ENCODE measurements around the gene TMEM43. TPM values are rescaled to one million over a fixed set of nuclear protein-coding genes. Genes with fewer than 3 reads are reported as not detected.
A peak's percentile ranks its signal among the peaks of the same experiment; 100 is the strongest.

Gene TMEM43
- total and polyA plus RNA-seq, 9 donors, result 72.0 to 104 (median 87.3) TPM

DNA sequence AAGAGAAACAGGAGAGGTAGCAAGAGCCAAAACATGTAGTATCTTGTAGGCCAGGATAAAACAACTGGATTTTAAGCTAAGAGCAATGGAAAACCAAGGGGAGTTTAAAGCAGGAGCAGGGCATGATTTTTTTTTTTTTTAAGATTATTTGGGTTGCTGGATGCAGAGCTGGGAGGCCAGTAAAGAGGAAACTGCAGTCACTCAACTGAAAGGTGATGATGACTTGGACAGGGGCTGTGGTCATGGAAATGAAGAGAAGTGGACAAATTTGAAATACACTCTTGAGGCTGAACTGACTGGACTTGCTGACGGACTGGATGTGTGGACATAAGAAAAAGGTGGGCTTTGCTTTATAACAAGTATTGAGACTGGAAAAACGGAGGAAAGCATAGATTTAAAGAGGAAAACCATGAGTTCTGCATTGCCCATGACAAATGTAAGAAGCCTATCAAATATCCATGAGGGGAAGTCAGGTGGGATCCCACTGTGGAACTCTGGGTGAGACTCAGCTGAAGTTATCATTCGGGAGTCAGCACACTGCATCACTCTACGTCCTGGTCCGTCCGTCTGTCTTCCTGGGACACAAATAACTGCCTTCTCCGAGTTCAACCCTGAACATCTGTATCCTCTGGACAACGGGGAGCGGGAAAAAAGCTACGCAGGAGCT lies 52.9 kb downstream of the TMEM43 start:
- Histone ChIP-seq H3K4me3 (peak overlapping the region; percentile 97), H3K27me3 (no peaks in the 10 kb centered on the region), H3K4me1 (ENCODE audit: insufficient read depth) (peaks cover 11% of the 10 kb centered on the region), H3K9me3 (no peaks in the 10 kb centered on the region), H3K36me3 (no peaks in the 10 kb centered on the region), H3K27ac (peak overlapping the region; percentile 92 to 96)
- 3 to 5% (median 4%) methylated on average over 10 of the region's 10 CpGs for WGBS, 3 donors
- TF ChIP-seq POLR2A (IDR thresholded peaks at IDR 0.05), result no peak
- TF ChIP-seq EP300 (IDR thresholded peaks at IDR 0.05), result no peak
- TF ChIP-seq, protein P1, sequence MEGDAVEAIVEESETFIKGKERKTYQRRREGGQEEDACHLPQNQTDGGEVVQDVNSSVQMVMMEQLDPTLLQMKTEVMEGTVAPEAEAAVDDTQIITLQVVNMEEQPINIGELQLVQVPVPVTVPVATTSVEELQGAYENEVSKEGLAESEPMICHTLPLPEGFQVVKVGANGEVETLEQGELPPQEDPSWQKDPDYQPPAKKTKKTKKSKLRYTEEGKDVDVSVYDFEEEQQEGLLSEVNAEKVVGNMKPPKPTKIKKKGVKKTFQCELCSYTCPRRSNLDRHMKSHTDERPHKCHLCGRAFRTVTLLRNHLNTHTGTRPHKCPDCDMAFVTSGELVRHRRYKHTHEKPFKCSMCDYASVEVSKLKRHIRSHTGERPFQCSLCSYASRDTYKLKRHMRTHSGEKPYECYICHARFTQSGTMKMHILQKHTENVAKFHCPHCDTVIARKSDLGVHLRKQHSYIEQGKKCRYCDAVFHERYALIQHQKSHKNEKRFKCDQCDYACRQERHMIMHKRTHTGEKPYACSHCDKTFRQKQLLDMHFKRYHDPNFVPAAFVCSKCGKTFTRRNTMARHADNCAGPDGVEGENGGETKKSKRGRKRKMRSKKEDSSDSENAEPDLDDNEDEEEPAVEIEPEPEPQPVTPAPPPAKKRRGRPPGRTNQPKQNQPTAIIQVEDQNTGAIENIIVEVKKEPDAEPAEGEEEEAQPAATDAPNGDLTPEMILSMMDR (IDR thresholded peaks at IDR 0.05), result no peak
- no peak for DNase-seq
- intact Hi-C loops (cut with DNase I), result loop anchor here in 2 of 4 donors (2.0 to 10.0 kb wide), 3 partner anchors 53 to 767 kb away; partner anchors contain the start of genes CHCHD4 (in 2 of the 2), TMEM43 (in 2 of the 2) and NR2C2 (in 1 of the 2)

DNA sequence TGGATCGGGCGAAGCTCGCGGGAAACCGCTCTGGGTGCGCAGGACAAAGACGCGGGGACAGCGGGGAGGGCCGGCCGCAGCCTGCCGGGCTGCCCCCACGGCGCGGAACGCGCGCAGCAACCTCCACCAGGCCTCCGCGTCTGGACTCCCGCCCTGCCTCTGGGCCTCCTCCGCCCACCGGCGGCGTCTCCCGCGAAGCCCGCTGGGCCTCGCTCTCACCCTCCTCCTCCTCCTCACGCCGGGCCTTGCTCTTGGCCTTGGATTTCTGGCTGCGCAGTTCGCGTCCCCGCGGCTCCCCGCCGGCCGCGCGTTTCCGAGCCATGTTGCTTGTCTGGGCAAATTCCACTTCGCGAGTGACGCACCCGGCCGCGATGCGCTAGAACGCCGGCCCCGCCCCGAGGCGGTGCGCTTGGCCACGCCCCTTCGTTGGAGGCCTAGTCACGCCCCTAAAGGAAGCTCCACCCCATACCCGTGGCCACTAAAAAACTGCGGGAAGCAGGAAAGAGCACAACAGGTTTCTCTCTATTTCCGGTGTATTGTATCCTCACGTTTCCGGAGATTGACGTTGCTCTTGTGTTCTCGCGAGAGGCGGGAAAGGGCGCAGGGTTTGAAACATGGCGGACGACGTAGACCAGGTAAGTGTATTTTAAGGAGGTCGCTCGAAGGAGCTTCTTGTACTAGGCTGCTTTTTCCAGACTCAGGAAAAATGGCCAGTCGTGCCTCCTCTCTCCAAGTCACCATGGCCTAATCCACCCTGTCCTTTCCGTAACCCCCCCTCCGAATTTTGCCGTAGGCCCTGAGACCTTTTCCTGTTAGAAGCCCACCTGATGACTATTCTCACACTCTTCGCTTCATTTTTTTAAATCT lies 53.6 kb downstream of the TMEM43 start, which contains the start of the genes LSM3 and XPC:
Gene LSM3, plus strand, starts transcription at position 571 of the 867 bp plus-strand sequence. Its CDS starts 44 bp downstream, at position 615.
Gene XPC, minus strand, starts transcription at position 355 of the 867 bp plus-strand sequence. Its CDS starts 33 bp downstream, at position 322.
- peaks cover 11% of the 10 kb centered on the region for H3K4me1 ChIP-seq (ENCODE audit: insufficient read depth)
- no peaks in the 10 kb centered on the region for H3K27me3 ChIP-seq
- peak; percentile 97 to 99 (median 98) for DNase-seq
- H3K9me3 ChIP-seq, result no peaks in the 10 kb centered on the region
- H3K36me3 ChIP-seq, result no peaks in the 10 kb centered on the region
- H3K4me3 ChIP-seq, result peak within 1 kb of the TSS; percentile 97
- peak within 1 kb of the TSS; percentile 92 to 96 for H3K27ac ChIP-seq
- intact Hi-C loops (cut with DNase I), result loop anchor here in 2 of 4 donors (2.0 to 10.0 kb wide), 3 partner anchors 54 to 766 kb away; partner anchors contain the start of genes CHCHD4 (in 2 of the 2), TMEM43 (in 2 of the 2) and NR2C2 (in 1 of the 2)
- WGBS, 3 donors, result 0 to 1% (median 1%) methylated on average over 69 to 78 of the region's 78 CpGs
- TF ChIP-seq EP300 (IDR thresholded peaks at IDR 0.05) (peak; percentile 27), POLR2A (IDR thresholded peaks at IDR 0.05) (peak; percentile 98)
- TF ChIP-seq, protein P1 (IDR thresholded peaks at IDR 0.05), result peak in 1 of 3 donors; percentile 21

DNA sequence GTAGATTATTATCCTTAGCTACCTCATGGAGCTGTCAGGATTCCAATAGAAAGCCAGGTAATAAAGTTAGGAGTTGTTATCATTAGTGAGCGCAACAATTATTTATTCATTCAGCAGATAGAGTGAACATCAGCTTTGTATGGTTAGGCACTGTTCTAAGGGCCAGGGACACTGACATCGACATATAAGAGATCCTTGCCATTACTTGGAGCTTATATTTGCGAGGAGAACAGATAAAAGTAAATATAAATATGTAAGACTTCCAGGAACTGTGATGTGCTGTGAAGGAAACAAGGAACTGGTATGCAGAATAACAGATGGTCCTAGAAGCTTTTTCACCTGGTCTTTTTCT lies 54.2 kb downstream of the TMEM43 start:
- Histone ChIP-seq H3K36me3 (no peaks in the 10 kb centered on the region), H3K27me3 (no peaks in the 10 kb centered on the region), H3K9me3 (no peaks in the 10 kb centered on the region), H3K4me1 (ENCODE audit: insufficient read depth) (peaks cover 11% of the 10 kb centered on the region), H3K4me3 (peak overlapping the region; percentile 97), H3K27ac (peak overlapping the region; percentile 57 to 67)
- 0 to 1% (median 1%) methylated on average over 3 of the region's 3 CpGs for WGBS, 3 donors
- TF ChIP-seq, protein P1 (IDR thresholded peaks at IDR 0.05), result no peak
- TF ChIP-seq EP300 (IDR thresholded peaks at IDR 0.05), result no peak
- TF ChIP-seq POLR2A (IDR thresholded peaks at IDR 0.05), result no peak
- DNase-seq, result no peak
- intact Hi-C loops (cut with DNase I), result loop anchor here in 2 of 4 donors (2.0 to 10.0 kb wide), 3 partner anchors 54 to 766 kb away; partner anchors contain the start of genes CHCHD4 (in 2 of the 2), TMEM43 (in 2 of the 2) and NR2C2 (in 1 of the 2)

DNA sequence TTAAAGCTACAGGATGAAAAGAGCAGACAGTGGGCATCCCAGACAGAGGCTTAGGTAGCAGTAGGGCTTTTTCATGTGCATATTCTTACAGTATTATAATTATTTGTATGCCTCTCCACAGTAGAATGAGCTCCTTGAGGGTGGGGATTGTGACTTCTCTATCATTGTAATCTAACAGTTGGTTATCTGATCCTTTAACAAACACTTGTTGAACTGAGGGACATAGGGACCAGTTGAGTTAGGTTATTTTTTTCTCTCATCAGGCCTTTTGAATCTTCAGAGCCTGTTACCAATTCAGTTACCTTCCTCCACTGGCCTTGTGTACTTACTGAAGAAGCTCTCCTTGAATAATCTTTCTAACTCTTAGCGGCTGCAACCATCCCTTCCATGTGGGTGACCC lies 54.9 kb downstream of the TMEM43 start:
- intact Hi-C loops (cut with DNase I), result loop anchor here in 2 of 4 donors (2.0 to 10.0 kb wide), 3 partner anchors 55 to 765 kb away; partner anchors contain the start of genes CHCHD4 (in 2 of the 2), TMEM43 (in 2 of the 2) and NR2C2 (in 1 of the 2)
- no peak overlapping the region for H3K27ac ChIP-seq
- no peaks in the 10 kb centered on the region for H3K9me3 ChIP-seq
- 87 to 95% (median 93%) methylated on average over 1 of the region's 1 CpG for WGBS, 3 donors
- H3K4me3 ChIP-seq, result no peak overlapping the region
- TF ChIP-seq, protein P1 (IDR thresholded peaks at IDR 0.05), result no peak
- TF ChIP-seq POLR2A (IDR thresholded peaks at IDR 0.05) (no peak), EP300 (IDR thresholded peaks at IDR 0.05) (no peak)
- H3K36me3 ChIP-seq, result no peaks in the 10 kb centered on the region
- H3K27me3 ChIP-seq, result no peaks in the 10 kb centered on the region
- no peak for DNase-seq
- peaks cover 11% of the 10 kb centered on the region for H3K4me1 ChIP-seq (ENCODE audit: insufficient read depth)
